HCT116 (cell line): ENCODE measurements around the gene OR51B5. TPM values are rescaled to one million over a fixed set of nuclear protein-coding genes. Genes with fewer than 3 reads are reported as not detected.
"Not testable (repeated sequence)": the region's sequence is repeated elsewhere in the genome, so short reads cannot be mapped to it uniquely, and the experiment has no call there.

Experiments
- ATAC-seq: fragments of 200-7000 bp; cut with Tn5 transposase; 2 replicates; pipeline ENCODE4 v1.9.1; 2020; ENCODE audit warnings: mild to moderate bottlenecking, moderate library complexity
- BruUV-seq: library from RNA; stranded (reverse); fragments of 400-500 nt; replicated peaks from 2 replicates; lab custom pipeline; 2021; lab: Mats Ljungman, UMichigan
- CTCF ChIA-PET: fragments of 300-600 bp; sonication (Branson Sonifier 250); formaldehyde crosslinking; loops from one replicate; lab custom pipeline; 2021; ENCODE audit warnings: antibody characterized with exemption; lab: Charles Lee
- POLR2A ChIA-PET: fragments of 300-600, 350-600 bp; sonication (Branson Sonifier 250); formaldehyde crosslinking; loops from one replicate; lab custom pipeline; 2021; ENCODE audit warnings: antibody characterized with exemption; lab: Charles Lee
- RAD21 ChIA-PET, 2 experiments: fragments of 300-600 bp; sonication (Branson Sonifier 250); formaldehyde crosslinking; loops; one replicate each; lab custom pipeline; 2023; ENCODE audit warnings: low total read pairs in 2 of 2; ENCODE audit not compliant: uncharacterized antibody in 2 of 2, unreplicated experiment in 2 of 2, low non-redundant PET in 1 of 2; lab: Charles Lee
- DNase-seq: peaks from one replicate; pipeline ENCODE4 v3.0.0-alpha.2; 2010; ENCODE audit warnings: low read depth, low spot score
- H2AFZ ChIP-seq: fragments of 200-600 bp; shearing (Covaris generic), sonication (generic); 2 replicates; pipeline ENCODE4 v1.6.1; 2017; ENCODE audit warnings: low read depth, mixed run types, mixed read lengths, antibody characterized with exemption, low read length; ENCODE audit not compliant: poor library complexity, severe bottlenecking
- H3K27ac ChIP-seq: 2 replicates; pipeline ENCODE4 v1.5.1; 2012; ENCODE audit warnings: low read depth, low read length
- H3K27me3 ChIP-seq: fragments of 200-600 bp; sonication (generic); 2 replicates; pipeline ENCODE4 v1.6.1; 2016; ENCODE audit warnings: mixed run types, low read length, mixed read lengths; ENCODE audit not compliant: insufficient read depth
- H3K36me3 ChIP-seq, 2 experiments: fragments of 200-500 bp in 1 of 2; fragments of 200-600 bp in 1 of 2; sonication (Bioruptor generic) in 1 of 2; sonication (generic) in 1 of 2; 2 replicates each; pipeline versions ENCODE4 v1.5.1 to v1.6.1; 2014 to 2016; ENCODE audit warnings: low read length in 2 of 2, inconsistent platforms in 1 of 2, mixed read lengths in 1 of 2, mixed run types in 1 of 2; ENCODE audit not compliant: insufficient read depth in 2 of 2, control insufficient read depth in 1 of 2
- H3K4me1 ChIP-seq, 2 experiments: fragments of 200-600 bp in 1 of 2; sonication (generic) in 1 of 2; 2 replicates each; pipeline versions ENCODE4 v1.5.1 to v1.6.1; 2012 to 2017; ENCODE audit warnings: low read length in 2 of 2, inconsistent platforms in 1 of 2, mild to moderate bottlenecking in 1 of 2, mixed read lengths in 1 of 2, mixed run types in 1 of 2, moderate library complexity in 1 of 2; ENCODE audit not compliant: insufficient read depth in 2 of 2, control insufficient read depth in 1 of 2
- H3K4me2 ChIP-seq: fragments of 200-600 bp; sonication (generic); 2 replicates; pipeline ENCODE4 v1.6.1; 2017; ENCODE audit warnings: mixed run types, low read length, mixed read lengths
- H3K4me3 ChIP-seq, 2 experiments: fragments of 200-600 bp in 1 of 2; sonication (generic) in 1 of 2; replicated peaks in 1 of 2; 2 replicates each; pipeline ENCODE4 v1.5.1; 2011 to 2016; ENCODE audit warnings: low read length in 2 of 2, control low read depth in 1 of 2, low read depth in 1 of 2, mild to moderate bottlenecking in 1 of 2, mixed read lengths in 1 of 2, mixed run types in 1 of 2
- H3K79me2 ChIP-seq: fragments of 200-600 bp; sonication (generic); 2 replicates; pipeline ENCODE4 v1.6.1; 2017; ENCODE audit warnings: mild to moderate bottlenecking, mixed run types, low read length, moderate library complexity, mixed read lengths; ENCODE audit not compliant: insufficient read depth
- H3K9ac ChIP-seq: fragments of 200-600 bp; sonication (generic); 2 replicates; pipeline ENCODE4 v1.6.1; 2016; ENCODE audit warnings: low read length, mixed read lengths
- H3K9me2 ChIP-seq: fragments of 200-600 bp; sonication (generic), shearing (Covaris generic); 2 replicates; pipeline ENCODE4 v1.6.1; 2017; ENCODE audit warnings: mixed run types, mild to moderate bottlenecking, moderate library complexity; ENCODE audit not compliant: insufficient read depth
- H3K9me3 ChIP-seq, 2 experiments: fragments of 200-500 bp in 1 of 2; fragments of 200-600 bp in 1 of 2; sonication (Bioruptor generic) in 1 of 2; sonication (generic) in 1 of 2; 2 replicates each; pipeline ENCODE4 v1.6.1; 2014 to 2017; ENCODE audit warnings: low read length in 2 of 2, mixed read lengths in 2 of 2, inconsistent platforms in 1 of 2, low read depth in 1 of 2, mild to moderate bottlenecking in 1 of 2, mixed run types in 1 of 2, moderate library complexity in 1 of 2; ENCODE audit not compliant: control insufficient read depth in 1 of 2, insufficient read depth in 1 of 2
- H4K20me1 ChIP-seq: fragments of 200-600 bp; sonication (generic), shearing (Covaris generic); 2 replicates; pipeline ENCODE4 v1.6.1; 2017; ENCODE audit warnings: mixed run types, mild to moderate bottlenecking, moderate library complexity; ENCODE audit not compliant: insufficient read depth
- RAD21 ChIP-seq: IDR thresholded peaks from 2 replicates; pipeline ENCODE4 v1.6.1; 2012; ENCODE audit warnings: low read depth, mild to moderate bottlenecking
- ZFX ChIP-seq: fragments of 450-650 bp; IDR thresholded peaks from 2 replicates; pipeline ENCODE4 v1.6.1; 2017
- intact Hi-C: fragments of 100-400 bp; cut with micrococcal nuclease; formaldehyde crosslinking; loops from 2 replicates; pipeline ENCODE4 v1.10.0; 2022
- total RNA-seq: library from RNA; stranded (reverse); gene quantifications from one replicate; pipeline ENCODE4 v1.2.1, GENCODE V29; 2021; ENCODE audit not compliant: unreplicated experiment

The OR51B5 gene
- total RNA-seq, 1 experiment from 2014 or later: 140 TPM

DNA sequence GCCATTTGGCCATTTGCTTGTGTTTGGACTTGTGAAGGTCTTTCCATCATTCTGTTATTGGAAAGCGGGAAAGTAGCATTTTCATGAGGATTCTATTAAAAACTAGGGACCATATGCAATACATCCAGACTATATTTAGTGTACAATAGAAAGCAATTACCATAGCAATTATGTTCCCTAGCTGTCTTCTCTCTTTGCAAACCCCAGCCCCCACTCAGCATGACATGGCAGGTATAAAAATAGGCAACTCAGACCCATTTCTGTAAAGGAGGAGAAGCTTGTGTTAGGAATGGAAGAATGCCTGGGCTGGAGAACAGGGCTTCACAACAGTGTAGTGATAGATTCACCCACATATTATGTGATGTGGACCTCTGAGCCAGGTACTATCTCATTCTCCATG is 20.4 kb upstream of the OR51B5 start (continued):
- TF ChIP-seq RAD21: no peak

GRCh38 chr11:5362017-5362625 is 18.8 kb upstream of the OR51B5 start:
- no TSS peak for BruUV-seq
- ChIA-PET RAD21 (no interaction called here), POLR2A (no interaction called here), CTCF (no interaction called here)
- H3K79me2 ChIP-seq: peaks cover 82% of the 10 kb centered on the region
- H3K4me1 ChIP-seq: peaks cover 3 to 55% of the 10 kb centered on the region in 2 experiments; a peak in 2 of 4 replicates
- no peak for ATAC-seq
- no peaks in the 10 kb centered on the region for H3K9me3 ChIP-seq
- H2AFZ ChIP-seq: no peak overlapping the region
- TF ChIP-seq ZFX: no peak
- no peak overlapping the region for H3K27ac ChIP-seq
- no peak overlapping the region for H3K4me2 ChIP-seq
- H3K9ac ChIP-seq: no peak overlapping the region
- peaks cover 20% of the 10 kb centered on the region; the same call in 1 of the 2 replicates for H4K20me1 ChIP-seq
- no peak for DNase-seq
- intact Hi-C loops: no loop called here
- no peaks in the 10 kb centered on the region for H3K27me3 ChIP-seq
- H3K36me3 ChIP-seq: peaks cover 0 to 47% of the 10 kb centered on the region in 2 experiments; a peak in 2 of 4 replicates
- no peak overlapping the region for H3K4me3 ChIP-seq
- H3K9me2 ChIP-seq: no peaks in the 10 kb centered on the region

- H3K4me3 ChIP-seq, H2AFZ ChIP-seq, H3K4me2 ChIP-seq, H3K27me3 ChIP-seq, BruUV-seq, ATAC-seq, H3K9me2 ChIP-seq, H3K9ac ChIP-seq, POLR2A ChIA-PET, H4K20me1 ChIP-seq, CTCF ChIA-PET, H3K9me3 ChIP-seq, intact Hi-C loops, RAD21 ChIA-PET, DNase-seq, H3K27ac ChIP-seq: not testable (repeated sequence)
- H3K79me2 ChIP-seq: peaks cover 75% of the 10 kb centered on the region
- peaks cover 0 to 25% of the 10 kb centered on the region in 2 experiments; a peak in 2 of 4 replicates for H3K36me3 ChIP-seq
- peaks cover 0 to 12% of the 10 kb centered on the region in 2 experiments; a peak in 1 of 4 replicates for H3K4me1 ChIP-seq
These were observed 12.7 kb upstream of the OR51B5 start for GRCh38 chr11:5356031-5356430.
